PC-9 (cell line): ENCODE measurements around the gene BACH2. TPM values are rescaled to one million over a fixed set of nuclear protein-coding genes. Genes with fewer than 3 reads are reported as not detected.
A peak's percentile ranks its signal among the peaks of the same experiment; 100 is the strongest.

ENCODE experiments used
- BruUV-seq: library from RNA; stranded (reverse); fragments of 400-500 nt; replicated peaks from 2 replicates; lab custom pipeline; 2021; lab: Mats Ljungman, UMichigan
- CTCF ChIA-PET: fragments of 300-600 bp; sonication (Branson Sonifier 250); formaldehyde crosslinking; loops from one replicate; lab custom pipeline; 2022; ENCODE audit warnings: antibody characterized with exemption; lab: Charles Lee
- POLR2A ChIA-PET: fragments of 300-600 bp; sonication (Branson Sonifier 250); formaldehyde crosslinking; loops from one replicate; lab custom pipeline; 2022; ENCODE audit warnings: antibody characterized with exemption; ENCODE audit not compliant: unreplicated experiment; lab: Charles Lee
- DNase-seq, 2 experiments: peaks; one replicate each; pipeline versions ENCODE4 v3.0.0 to v3.0.0-alpha.2; 2015 to 2022; ENCODE audit warnings: mixed read lengths in 1 of 2
- H2AFZ ChIP-seq: fragments of 200-600 bp; sonication (generic); 2 replicates; pipeline ENCODE4 v1.8.1; 2017; ENCODE audit warnings: antibody characterized with exemption
- H3F3A ChIP-seq: fragments of 200-600 bp; sonication (generic); 2 replicates; pipeline ENCODE4 v1.8.1; 2017; ENCODE audit warnings: antibody characterized with exemption, mild to moderate bottlenecking, low read depth; ENCODE audit not compliant: insufficient read depth
- H3K27ac ChIP-seq: fragments of 200-600 bp; sonication (generic); 2 replicates; pipeline ENCODE4 v1.6.1; 2016; ENCODE audit warnings: mixed run types
- H3K27me3 ChIP-seq: fragments of 200-600 bp; sonication (generic); 2 replicates; pipeline ENCODE4 v1.6.1; 2016; ENCODE audit warnings: low read depth, mixed run types; ENCODE audit not compliant: insufficient read depth
- H3K36me3 ChIP-seq: fragments of 200-600 bp; sonication (generic); 2 replicates; pipeline ENCODE4 v1.6.1; 2016; ENCODE audit warnings: low read depth, mixed run types
- H3K4me1 ChIP-seq: fragments of 200-600 bp; sonication (generic); replicated peaks from 2 replicates; pipeline ENCODE4 v1.6.1; 2016; ENCODE audit warnings: mixed run types; ENCODE audit not compliant: insufficient read depth
- H3K4me2 ChIP-seq: fragments of 200-600 bp; sonication (generic); 2 replicates; pipeline ENCODE4 v1.6.1; 2017; ENCODE audit warnings: mixed run types
- H3K4me3 ChIP-seq: fragments of 200-600 bp; sonication (generic); 2 replicates; pipeline ENCODE4 v1.6.1; 2016; ENCODE audit warnings: mixed run types
- H3K79me2 ChIP-seq: fragments of 200-600 bp; sonication (generic); 2 replicates; pipeline ENCODE4 v1.6.1; 2017; ENCODE audit warnings: low read depth, mixed run types
- H3K9me2 ChIP-seq: fragments of 200-600 bp; sonication (generic); 2 replicates; pipeline ENCODE4 v1.8.1; 2017; ENCODE audit warnings: mild to moderate bottlenecking; ENCODE audit not compliant: insufficient read depth
- H3K9me3 ChIP-seq: fragments of 200-600 bp; sonication (generic); 2 replicates; pipeline ENCODE4 v1.8.1; 2016; ENCODE audit warnings: low read depth; ENCODE audit not compliant: insufficient read depth
- H4K20me1 ChIP-seq: fragments of 200-600 bp; sonication (generic); 2 replicates; pipeline ENCODE4 v1.8.1; 2017; ENCODE audit not compliant: insufficient read depth
- CTCF ChIP-seq: fragments of 200-600 bp; sonication (generic); conservative IDR thresholded peaks from 2 replicates; pipeline ENCODE4 v1.6.1; 2017; ENCODE audit warnings: mixed run types, antibody characterized with exemption, mild to moderate bottlenecking, moderate library complexity
- EZH2 ChIP-seq: fragments of 200-600 bp; sonication (generic); IDR thresholded peaks from 2 replicates; pipeline ENCODE4 v1.8.0; 2017; ENCODE audit warnings: antibody characterized with exemption, low read depth
- intact Hi-C: fragments of 100-400 bp; cut with micrococcal nuclease; formaldehyde crosslinking; loops from one replicate; pipeline ENCODE4 v1.10.0; 2022; ENCODE audit not compliant: unreplicated experiment
- total RNA-seq: library from RNA; stranded (reverse); gene quantifications from 2 replicates; pipeline ENCODE4 v1.2.3, GENCODE V29; 2021

Gene BACH2
- total RNA-seq, 1 experiment from 2014 or later, result 2.3 TPM

DNA sequence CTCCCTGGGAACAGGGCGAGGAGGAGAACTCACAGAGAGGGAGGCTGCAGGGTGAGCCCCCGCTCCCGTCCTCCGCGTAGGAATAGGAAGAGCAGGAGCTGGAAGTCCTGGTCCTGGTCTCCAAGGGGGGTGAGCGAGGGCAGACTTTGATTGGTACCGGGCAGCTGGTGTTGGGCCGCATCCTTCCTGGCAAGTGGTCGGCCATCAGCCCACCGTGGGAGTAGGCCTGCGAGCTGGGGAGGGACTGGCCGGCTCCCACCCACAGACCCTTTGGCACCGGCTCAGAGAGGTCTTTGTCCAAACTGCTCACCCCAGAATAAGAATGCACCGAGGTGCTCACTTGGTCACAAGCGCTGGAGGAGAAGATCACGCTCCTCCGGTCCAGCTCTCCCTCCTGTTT is 346.2 kb downstream of the BACH2 start:
- Histone ChIP-seq H3K79me2 (no peaks in the 10 kb centered on the region), H3K4me1 (no peaks in the 10 kb centered on the region), H3K9me2 (no peaks in the 10 kb centered on the region), H3K27ac (no peak overlapping the region), H3K36me3 (no peaks in the 10 kb centered on the region), H2AFZ (no peak overlapping the region), H3K4me3 (no peak overlapping the region), H3K9me3 (no peaks in the 10 kb centered on the region), H3F3A (no peaks in the 10 kb centered on the region), H3K27me3 (no peaks in the 10 kb centered on the region), H3K4me2 (no peak overlapping the region), H4K20me1 (no peaks in the 10 kb centered on the region)
- no peak for DNase-seq
- POLR2A ChIA-PET, result no interaction called here
- BruUV-seq, result no TSS peak
- intact Hi-C loops, result no loop called here
- TF ChIP-seq CTCF (no peak), EZH2 (no peak)
- CTCF ChIA-PET, result no interaction called here

DNA sequence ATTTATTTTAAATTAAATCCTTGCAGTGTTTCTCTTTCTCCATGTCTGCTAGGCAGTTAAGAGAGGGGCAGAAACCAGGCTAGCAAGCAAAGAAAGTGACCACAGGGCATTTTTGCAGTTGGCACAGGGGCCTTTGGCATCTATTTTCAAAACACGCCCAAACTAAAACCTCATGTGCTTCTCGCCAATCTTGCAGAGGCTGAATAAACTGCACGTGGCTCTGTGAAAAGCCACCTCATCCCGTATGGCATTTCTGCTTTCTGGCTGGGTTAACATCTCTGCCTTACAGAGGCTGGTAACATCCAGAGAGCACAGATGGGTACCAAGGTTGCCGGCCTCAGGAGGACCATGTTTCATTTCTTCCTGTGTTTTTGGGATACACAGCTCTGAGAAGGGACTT is 347.8 kb downstream of the BACH2 start:
- Histone ChIP-seq H3K4me2 (no peak overlapping the region), H3K36me3 (no peaks in the 10 kb centered on the region), H4K20me1 (no peaks in the 10 kb centered on the region), H3K9me3 (no peaks in the 10 kb centered on the region), H3K79me2 (no peaks in the 10 kb centered on the region), H3K4me3 (no peak overlapping the region), H2AFZ (no peak overlapping the region), H3K27ac (no peak overlapping the region), H3K27me3 (no peaks in the 10 kb centered on the region), H3K4me1 (no peaks in the 10 kb centered on the region), H3F3A (no peaks in the 10 kb centered on the region), H3K9me2 (no peaks in the 10 kb centered on the region)
- CTCF ChIA-PET, result no interaction called here
- no peak for DNase-seq
- BruUV-seq, result no TSS peak
- intact Hi-C loops, result loop anchor here (10.0 kb wide), 1 partner anchor 446 kb away; no protein-coding TSS in a partner anchor
- TF ChIP-seq CTCF (no peak), EZH2 (no peak)
- POLR2A ChIA-PET, result no interaction called here

- Histone ChIP-seq H3K79me2 (no peaks in the 10 kb centered on the region), H3K4me2 (no peak overlapping the region), H3F3A (no peaks in the 10 kb centered on the region), H3K36me3 (no peaks in the 10 kb centered on the region), H3K9me3 (no peaks in the 10 kb centered on the region), H2AFZ (no peak overlapping the region), H3K27ac (no peak overlapping the region), H3K9me2 (no peaks in the 10 kb centered on the region), H3K4me1 (no peaks in the 10 kb centered on the region), H3K27me3 (no peaks in the 10 kb centered on the region), H3K4me3 (no peak overlapping the region), H4K20me1 (no peaks in the 10 kb centered on the region)
- ChIA-PET CTCF (no interaction called here), POLR2A (no interaction called here)
- BruUV-seq, result no TSS peak
- TF ChIP-seq CTCF, result peak; percentile 59; the same call in 1 of the 2 replicates
- no peak for TF ChIP-seq EZH2
- intact Hi-C loops, result loop anchor here (10.0 kb wide), 1 partner anchor 450 kb away; no protein-coding TSS in a partner anchor
- no peak for DNase-seq
Measured at GRCh38 chr6:89944826-89945407, 351.7 kb downstream of the BACH2 start.
